OCI-LY7 (cell line): ENCODE results near the gene SSBP4.

Experiments used
- CTCF ChIP-seq: fragments of 200-600 bp; sonication (generic); conservative IDR thresholded peaks from 2 replicates; pipeline ENCODE4 v1.5.1; 2014; ENCODE audit warnings: mild to moderate bottlenecking, antibody characterized with exemption, low read length, moderate library complexity, mixed read lengths
- EZH2phosphoT487 ChIP-seq: fragments of 200-600 bp; sonication (generic); IDR thresholded peaks from 2 replicates; pipeline ENCODE4 v1.6.1; 2018; ENCODE audit warnings: low read depth, borderline replicate concordance, mild to moderate bottlenecking, mixed run types, antibody characterized with exemption, low read length, moderate library complexity, mixed read lengths

- TF ChIP-seq CTCF (no peak), EZH2phosphoT487 (no peak)
Measured at GRCh38 chr19:18414504-18415177, 4.6 kb upstream of the SSBP4 start.
